Osteocyte (in vitro differentiated cells): ENCODE results near the gene SLC35F5. TPM values are rescaled to one million over a fixed set of nuclear protein-coding genes. Genes with fewer than 3 reads are reported as not detected.
"Not testable (repeated sequence)": the region's sequence is repeated elsewhere in the genome, so short reads cannot be mapped to it uniquely, and the experiment has no call there.

Experiments
- DNase-seq: peaks from one replicate; pipeline ENCODE4 v3.0.0; 2021; ENCODE audit warnings: mixed read lengths; ENCODE audit not compliant: unreplicated experiment; ENCODE audit errors: extremely low spot score
- H3K27ac Mint-ChIP-seq: one replicate; pipeline ENCODE4 v1.8.0; 2021; ENCODE audit warnings: mild to moderate bottlenecking, mixed read lengths; ENCODE audit not compliant: unreplicated experiment
- H3K27me3 Mint-ChIP-seq: one replicate; pipeline ENCODE4 v1.8.0; 2021; ENCODE audit warnings: mixed read lengths; ENCODE audit not compliant: unreplicated experiment
- H3K36me3 Mint-ChIP-seq: one replicate; pipeline ENCODE4 v1.8.0; 2021; ENCODE audit warnings: mixed read lengths; ENCODE audit not compliant: unreplicated experiment
- H3K4me1 Mint-ChIP-seq: one replicate; pipeline ENCODE4 v1.8.0; 2021; ENCODE audit warnings: mixed read lengths; ENCODE audit not compliant: unreplicated experiment
- H3K4me3 Mint-ChIP-seq: one replicate; pipeline ENCODE4 v1.8.0; 2021; ENCODE audit warnings: mild to moderate bottlenecking, moderate library complexity, mixed read lengths; ENCODE audit not compliant: unreplicated experiment
- H3K9me3 Mint-ChIP-seq: one replicate; pipeline ENCODE4 v1.8.0; 2021; ENCODE audit warnings: mixed read lengths; ENCODE audit not compliant: unreplicated experiment
- CTCF ChIP-seq: fragments of 200-600 bp; sonication (generic); IDR thresholded peaks from 2 replicates; pipeline ENCODE4 v1.5.0; 2021; ENCODE audit warnings: antibody characterized with exemption, mild to moderate bottlenecking, moderate library complexity
- total RNA-seq: library from RNA; stranded (reverse); gene quantifications from 2 replicates; pipeline ENCODE4 v1.2.1, GENCODE V29; 2021

The SLC35F5 gene
- total RNA-seq, 1 donor from 2014 or later, result 83.4 TPM

- H3K27me3 Mint-ChIP-seq, result no peaks in the 10 kb centered on the region
- no peak overlapping the region for H3K4me3 Mint-ChIP-seq
- TF ChIP-seq CTCF, result no peak
- no peaks in the 10 kb centered on the region for H3K36me3 Mint-ChIP-seq
- no peaks in the 10 kb centered on the region for H3K9me3 Mint-ChIP-seq
- DNase-seq, result no peak
- H3K27ac Mint-ChIP-seq, result no peak overlapping the region
- peaks cover 4% of the 10 kb centered on the region for H3K4me1 Mint-ChIP-seq
Measured at GRCh38 chr2:113777371-113777770, 20.9 kb upstream of the SLC35F5 start.

GRCh38 chr2:113776949-113777348 is 20.5 kb upstream of the SLC35F5 start:
- DNase-seq, result no peak
- H3K4me1 Mint-ChIP-seq, result peaks cover 4% of the 10 kb centered on the region
- H3K27ac Mint-ChIP-seq, result no peak overlapping the region
- no peaks in the 10 kb centered on the region for H3K36me3 Mint-ChIP-seq
- TF ChIP-seq CTCF, result no peak
- H3K4me3 Mint-ChIP-seq, result no peak overlapping the region
- H3K27me3 Mint-ChIP-seq, result no peaks in the 10 kb centered on the region
- no peaks in the 10 kb centered on the region for H3K9me3 Mint-ChIP-seq

- not testable (repeated sequence) for H3K9me3 Mint-ChIP-seq, H3K36me3 Mint-ChIP-seq, H3K4me3 Mint-ChIP-seq, H3K27me3 Mint-ChIP-seq, H3K4me1 Mint-ChIP-seq, DNase-seq, H3K27ac Mint-ChIP-seq
Measured at GRCh38 chr2:113774616-113775015, 18.2 kb upstream of the SLC35F5 start.

GRCh38 chr2:113770929-113771328 is 14.5 kb upstream of the SLC35F5 start:
- DNase-seq, result no peak
- Mint-ChIP-seq H3K36me3 (no peaks in the 10 kb centered on the region), H3K27me3 (no peaks in the 10 kb centered on the region), H3K4me1 (no peaks in the 10 kb centered on the region), H3K27ac (no peak overlapping the region), H3K9me3 (no peaks in the 10 kb centered on the region), H3K4me3 (no peak overlapping the region)
- no peak for TF ChIP-seq CTCF

GRCh38 chr2:113769555-113769954 is 13.1 kb upstream of the SLC35F5 start:
- no peak for TF ChIP-seq CTCF
- peaks cover 2% of the 10 kb centered on the region for H3K4me1 Mint-ChIP-seq
- no peak for DNase-seq
- no peaks in the 10 kb centered on the region for H3K27me3 Mint-ChIP-seq
- no peak overlapping the region for H3K4me3 Mint-ChIP-seq
- H3K36me3 Mint-ChIP-seq, result no peaks in the 10 kb centered on the region
- no peaks in the 10 kb centered on the region for H3K9me3 Mint-ChIP-seq
- H3K27ac Mint-ChIP-seq, result no peak overlapping the region

GRCh38 chr2:113768770-113769169 is 12.3 kb upstream of the SLC35F5 start:
- H3K36me3 Mint-ChIP-seq, result no peaks in the 10 kb centered on the region
- DNase-seq, result no peak
- no peak overlapping the region for H3K4me3 Mint-ChIP-seq
- H3K4me1 Mint-ChIP-seq, result peaks cover 2% of the 10 kb centered on the region
- no peak overlapping the region for H3K27ac Mint-ChIP-seq
- TF ChIP-seq CTCF, result no peak
- no peaks in the 10 kb centered on the region for H3K27me3 Mint-ChIP-seq
- no peaks in the 10 kb centered on the region for H3K9me3 Mint-ChIP-seq
